HepG2 (cell line): ENCODE data around the gene PPIP5K2. TPM values are rescaled to one million over a fixed set of nuclear protein-coding genes. Genes with fewer than 3 reads are reported as not detected.

Experiments used
- ASH2L ChIP-seq: fragments of 300-600, 200-600 bp; sonication (generic); IDR thresholded peaks from 2 replicates; pipeline ENCODE4 v1.7.0; 2017; ENCODE audit warnings: low read depth, mild to moderate bottlenecking, moderate library complexity, mixed read lengths, low read length; ENCODE audit not compliant: insufficient read length
- ATF2 ChIP-seq: sonication (generic); formaldehyde crosslinking; IDR thresholded peaks from 2 replicates; pipeline ENCODE4 v1.4.0; 2020; ENCODE audit warnings: missing genetic modification reagents
- ERF ChIP-seq: IDR thresholded peaks from 2 replicates; pipeline ENCODE4 v1.6.1; 2018; ENCODE audit warnings: missing biosample characterization, missing genetic modification reagents
- GRHL1 ChIP-seq: sonication (generic); formaldehyde crosslinking; conservative IDR thresholded peaks from 2 replicates; pipeline ENCODE4 v1.8.0; 2022; ENCODE audit warnings: missing genetic modification reagents
- HNF1B ChIP-seq: sonication (generic); formaldehyde crosslinking; IDR thresholded peaks from 2 replicates; pipeline ENCODE4 v1.5.1; 2020; ENCODE audit warnings: mild to moderate bottlenecking, moderate library complexity, missing genetic modification reagents
- MEF2D ChIP-seq: sonication (generic); formaldehyde crosslinking; IDR thresholded peaks from 2 replicates; pipeline ENCODE4 v1.5.1; 2020; ENCODE audit warnings: mild to moderate bottlenecking, missing genetic modification reagents
- SOX13 ChIP-seq, 3 experiments: fragments of 450-650 bp in 1 of 3; sonication (generic) in 1 of 3; formaldehyde crosslinking in 1 of 3; IDR thresholded peaks in 2 of 3; conservative IDR thresholded peaks in 1 of 3; 2 replicates each; pipeline versions ENCODE4 v1.5.0 to v1.6.1; 2016 to 2020; ENCODE audit warnings: antibody characterized with exemption in 1 of 3, mild to moderate bottlenecking in 1 of 3, missing compliant biosample characterization in 1 of 3, missing genetic modification reagents in 1 of 3, moderate library complexity in 1 of 3
- TFAP4 ChIP-seq: sonication (generic); IDR thresholded peaks from 2 replicates; pipeline ENCODE4 v1.6.1; 2016; ENCODE audit warnings: low read depth, borderline replicate concordance
- ZNF18 ChIP-seq: sonication (generic); formaldehyde crosslinking; IDR thresholded peaks from 2 replicates; pipeline ENCODE4 v1.8.0; 2022; ENCODE audit warnings: mild to moderate bottlenecking, missing genetic modification reagents; ENCODE audit not compliant: insufficient replicate concordance
- ZNF503 ChIP-seq: sonication (generic); formaldehyde crosslinking; IDR thresholded peaks from 2 replicates; pipeline ENCODE4 v1.4.0; 2020; ENCODE audit warnings: missing genetic modification reagents
- ZNF891 ChIP-seq: sonication (generic); formaldehyde crosslinking; IDR thresholded peaks from 2 replicates; pipeline ENCODE4 v1.5.0; 2020; ENCODE audit warnings: mild to moderate bottlenecking, missing genetic modification reagents
- polyA plus RNA-seq, 8 experiments: library from polyadenylated mRNA; depleted of rRNA in 3 of 8; stranded (reverse) in 7 of 8; unstranded in 1 of 8; fragments of >200 nt; fragmentation: Illumina TruSeq in 4 of 8; extraction: Trizol in 4 of 8; gene quantifications; 2 replicates each; pipeline versions ENCODE4 v1.2.1 to v1.2.3, GENCODE V29; 2011 to 2016; ENCODE audit warnings: low read depth in 4 of 8, missing spikeins in 1 of 8, mixed read lengths in 1 of 8; ENCODE audit not compliant: insufficient read depth in 1 of 8
- total RNA-seq, 5 experiments: library from RNA; depleted of rRNA; stranded (reverse); fragments of >200 nt; fragmentation: Illumina TruSeq; extraction: Trizol; gene quantifications; 2 replicates each; pipeline ENCODE4 v1.2.3, GENCODE V29; 2016; ENCODE audit warnings: low read depth in 1 of 5

PPIP5K2 gene
- total and polyA plus RNA-seq, 2 of the 13 experiments (the other 11 are each of a cell fraction or from before 2014, with no cell fraction given): 19.7 to 45.6 TPM

- TF ChIP-seq ZNF503 (CRISPR knock-in tag) (peak; percentile 38), ATF2 (CRISPR knock-in tag) (peak; percentile 80; the same call in 1 of the 2 replicates), GRHL1 (no peak), SOX13 (IDR thresholded peaks at IDR 0.05) (no peak), SOX13 (CRISPR knock-in tag; conservative IDR thresholded peaks at IDR 0.05 in 1 of 2, IDR thresholded peaks at IDR 0.05 in 1 of 2) (peak in 1 of 2 experiments; percentile 57; a peak in 2 of 4 replicates), MEF2D (CRISPR knock-in tag) (peak; percentile 77), ERF (CRISPR knock-in tag) (peak; percentile 88), ZNF891 (CRISPR knock-in tag) (no peak; the same call in 1 of the 2 replicates), TFAP4 (0 out of 2 replicates have a peak, but pooled peaks have one; percentile 23), HNF1B (CRISPR knock-in tag) (peak; percentile 72), ASH2L (peak; percentile 98), ZNF18 (no peak)
Observed at GRCh38 chr5:103119765-103120606, at the start of gene PPIP5K2, which contains the start of gene GIN1 (continued).
